HG02840 (cell line): ENCODE measurements around the gene PDCD7.
"Not testable (repeated sequence)": the region's sequence is repeated elsewhere in the genome, so short reads cannot be mapped to it uniquely, and the experiment has no call there.

Experiments used
- ATAC-seq: cut with Tn5 transposase; IDR thresholded peaks from one replicate; pipeline ENCODE4 v1.9.1; 2021; ENCODE audit warnings: mild to moderate bottlenecking, moderate library complexity, moderate number of reproducible peaks; ENCODE audit not compliant: unreplicated experiment, low FRiP score

The PDCD7 gene

GRCh38 chr15:65133548-65134200, at the start of gene PDCD7:
PDCD7 (minus strand) TSS chr15:65133808; CDS start chr15:65133781, 27 bp downstream.
- ATAC-seq: peak; percentile 89

GRCh38 chr15:65182538-65182937, 48.9 kb upstream of the PDCD7 start:
- ATAC-seq: no peak

GRCh38 chr15:65181582-65182353, 48.2 kb upstream of the PDCD7 start:
- ATAC-seq: not testable (repeated sequence)

- ATAC-seq: no peak
These were observed 46.6 kb upstream of the PDCD7 start for GRCh38 chr15:65180167-65180566.

GRCh38 chr15:65177901-65178300, 44.3 kb upstream of the PDCD7 start:
- no peak for ATAC-seq

- no peak for ATAC-seq
These were observed 42.4 kb upstream of the PDCD7 start for GRCh38 chr15:65176056-65176455.

- ATAC-seq: no peak
These were observed 41.9 kb upstream of the PDCD7 start for GRCh38 chr15:65175511-65175910.

GRCh38 chr15:65174509-65174908, 40.9 kb upstream of the PDCD7 start:
- ATAC-seq: no peak

GRCh38 chr15:65172531-65172930, 38.9 kb upstream of the PDCD7 start:
- no peak for ATAC-seq

GRCh38 chr15:65171428-65171827, 37.8 kb upstream of the PDCD7 start:
- no peak for ATAC-seq

- ATAC-seq: no peak
These were observed 32.3 kb upstream of the PDCD7 start for GRCh38 chr15:65165875-65166274.

- ATAC-seq: no peak
These were observed 30.5 kb upstream of the PDCD7 start for GRCh38 chr15:65164139-65164538.

- no peak for ATAC-seq
These were observed 29.4 kb upstream of the PDCD7 start for GRCh38 chr15:65163041-65163440.

- no peak for ATAC-seq
These were observed 23.1 kb upstream of the PDCD7 start for GRCh38 chr15:65156692-65157091.

- ATAC-seq: no peak
These were observed 21.1 kb upstream of the PDCD7 start for GRCh38 chr15:65154720-65155119.

- ATAC-seq: no peak
These were observed 14.3 kb upstream of the PDCD7 start for GRCh38 chr15:65147902-65148301.

GRCh38 chr15:65146438-65146837, 12.8 kb upstream of the PDCD7 start:
- ATAC-seq: no peak

GRCh38 chr15:65138631-65139030, 5.0 kb upstream of the PDCD7 start:
- ATAC-seq: not testable (repeated sequence)

GRCh38 chr15:65137893-65138292, 4.3 kb upstream of the PDCD7 start:
- ATAC-seq: not testable (repeated sequence)

GRCh38 chr15:65137089-65137488, 3.5 kb upstream of the PDCD7 start:
- ATAC-seq: not testable (repeated sequence)

GRCh38 chr15:65134538-65134937, 930 bp upstream of the PDCD7 start:
- ATAC-seq: no peak
